Activated CD4-positive, alpha-beta memory T cell treated with anti-CD3 and anti-CD28 coated beads for 36 hours (primary cell): Measurements from ENCODE around the gene LARP6. TPM values are rescaled to one million over a fixed set of nuclear protein-coding genes. Genes with fewer than 3 reads are reported as not detected.
"Not testable (repeated sequence)": the region's sequence is repeated elsewhere in the genome, so short reads cannot be mapped to it uniquely, and the experiment has no call there.

Source experiments
- CTCF ChIA-PET: fragments of 350-600 bp; sonication (Branson Sonifier 250); formaldehyde crosslinking; loops from one replicate; lab custom pipeline; 2021; ENCODE audit warnings: antibody characterized with exemption, inconsistent platforms; lab: Charles Lee
- POLR2A ChIA-PET: fragments of 350-600 bp; sonication (Branson Sonifier 250); formaldehyde crosslinking; loops from one replicate; lab custom pipeline; 2021; ENCODE audit warnings: antibody characterized with exemption; lab: Charles Lee
- DNase-seq: peaks from one replicate; pipeline ENCODE4 v3.0.0-alpha.2; 2020
- H3K27ac Mint-ChIP-seq: one replicate; pipeline ENCODE4 v1.8.0; 2021; ENCODE audit warnings: mixed read lengths
- H3K27me3 Mint-ChIP-seq: one replicate; pipeline ENCODE4 v1.8.0; 2021; ENCODE audit warnings: mixed read lengths
- H3K36me3 Mint-ChIP-seq: one replicate; pipeline ENCODE4 v1.8.0; 2021; ENCODE audit warnings: mixed read lengths
- H3K4me1 Mint-ChIP-seq: one replicate; pipeline ENCODE4 v1.8.0; 2021; ENCODE audit warnings: low read depth, mixed read lengths
- H3K4me3 Mint-ChIP-seq: one replicate; pipeline ENCODE4 v1.8.0; 2021; ENCODE audit warnings: mild to moderate bottlenecking, mixed read lengths
- H3K9me3 Mint-ChIP-seq: one replicate; pipeline ENCODE4 v1.8.0; 2021; ENCODE audit warnings: mixed read lengths
- intact Hi-C: fragments of 100-400 bp; cut with micrococcal nuclease; formaldehyde crosslinking; loops from one replicate; pipeline ENCODE4 v1.15.1; 2023
- total RNA-seq, 2 experiments: library from RNA; stranded (reverse); gene quantifications; one replicate each; pipeline ENCODE4 v1.2.3, GENCODE V29; 2021

Gene LARP6
- total RNA-seq, 2 experiments from 2014 or later: 0.17 TPM; not detected in 1

DNA sequence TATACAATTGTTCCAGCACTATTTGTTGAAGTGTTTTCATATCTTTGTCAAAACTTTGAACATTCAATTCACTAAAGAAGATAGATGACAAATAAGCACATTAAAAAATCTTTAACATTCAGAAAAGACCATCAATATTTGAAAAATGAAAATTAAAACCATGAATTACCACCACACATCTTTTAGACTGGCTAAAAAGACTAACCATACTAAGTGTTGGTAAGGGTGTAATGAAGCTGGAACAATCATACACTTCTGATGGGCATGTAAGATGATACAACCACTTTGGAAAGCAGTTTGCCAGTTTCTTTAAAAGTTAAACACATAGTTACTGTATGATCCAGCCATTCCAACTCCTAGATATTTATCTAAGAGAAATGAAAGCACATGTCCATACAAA lies 33.7 kb downstream of the LARP6 start:
- no peaks in the 10 kb centered on the region for H3K4me1 Mint-ChIP-seq
- no peak for DNase-seq
- H3K27ac Mint-ChIP-seq: no peak overlapping the region
- peaks cover 4% of the 10 kb centered on the region for H3K9me3 Mint-ChIP-seq
- no peak overlapping the region for H3K4me3 Mint-ChIP-seq
- POLR2A ChIA-PET: no interaction called here
- H3K27me3 Mint-ChIP-seq: peaks cover 7% of the 10 kb centered on the region
- H3K36me3 Mint-ChIP-seq: no peaks in the 10 kb centered on the region
- CTCF ChIA-PET: no interaction called here
- intact Hi-C loops: no loop called here

DNA sequence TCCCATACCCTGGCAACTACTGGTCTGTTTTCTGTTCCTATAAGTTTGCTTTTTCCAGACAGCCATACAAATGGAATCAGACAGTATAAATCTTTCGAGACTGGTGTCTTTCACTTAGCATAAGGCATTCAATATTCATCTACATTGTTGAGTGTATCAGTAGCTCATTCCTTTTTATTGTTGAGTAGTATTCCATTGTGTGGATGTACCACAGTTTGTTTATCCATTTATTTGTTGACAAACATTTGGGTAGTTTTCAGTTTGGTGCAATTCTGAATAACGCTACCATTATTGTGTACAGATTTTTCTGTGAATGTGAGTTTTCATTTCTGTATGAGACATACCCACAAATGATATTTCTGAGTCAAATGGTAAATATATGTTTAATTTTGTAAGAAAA lies 35.4 kb downstream of the LARP6 start:
- ChIA-PET POLR2A (interaction anchor here (0.6 kb wide), 1 partner anchor 21 kb away, joined by 4 read pairs; no protein-coding TSS in a partner anchor), CTCF (no interaction called here)
- H3K27me3 Mint-ChIP-seq: peaks cover 5% of the 10 kb centered on the region
- no peak for DNase-seq
- no peaks in the 10 kb centered on the region for H3K36me3 Mint-ChIP-seq
- intact Hi-C loops: no loop called here
- no peak overlapping the region for H3K27ac Mint-ChIP-seq
- H3K9me3 Mint-ChIP-seq: peaks cover 4% of the 10 kb centered on the region
- no peak overlapping the region for H3K4me3 Mint-ChIP-seq
- no peaks in the 10 kb centered on the region for H3K4me1 Mint-ChIP-seq

- Mint-ChIP-seq H3K9me3 (peaks cover 4% of the 10 kb centered on the region), H3K4me1 (no peaks in the 10 kb centered on the region), H3K27ac (no peak overlapping the region), H3K36me3 (no peaks in the 10 kb centered on the region), H3K27me3 (no peaks in the 10 kb centered on the region), H3K4me3 (no peak overlapping the region)
- DNase-seq: no peak
- ChIA-PET POLR2A (no interaction called here), CTCF (interaction anchor here (0.6 kb wide), 1 partner anchor 8 kb away, joined by 4 read pairs; no protein-coding TSS in a partner anchor)
- intact Hi-C loops: no loop called here
Observed at GRCh38 chr15:70817266-70817665, 36.7 kb downstream of the LARP6 start.

DNA sequence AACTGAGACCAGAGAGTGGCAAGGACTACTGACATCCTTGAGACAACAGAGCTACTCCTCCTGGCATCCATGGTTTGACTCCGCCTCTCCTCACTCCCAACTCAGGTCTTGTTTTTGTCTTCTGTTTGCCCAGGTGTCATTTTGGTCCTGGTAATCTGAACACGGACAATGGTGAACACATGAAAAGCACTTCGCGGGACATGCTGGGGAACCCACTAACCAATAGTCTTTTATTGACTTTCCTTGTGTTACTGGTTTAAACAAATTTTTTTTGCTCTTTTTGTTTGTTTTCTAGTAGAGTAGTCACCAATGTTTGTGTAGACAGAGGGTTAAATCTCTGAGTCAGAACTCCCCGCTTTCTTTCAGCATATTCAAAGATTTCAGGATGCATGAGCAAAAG lies 38.4 kb downstream of the LARP6 start:
- peaks cover 1% of the 10 kb centered on the region for H3K27me3 Mint-ChIP-seq
- no peak overlapping the region for H3K27ac Mint-ChIP-seq
- intact Hi-C loops: no loop called here
- CTCF ChIA-PET: interaction anchor here (2.5 kb wide), 1 partner anchor 10 kb away, joined by 9 read pairs; no protein-coding TSS in a partner anchor
- no peaks in the 10 kb centered on the region for H3K4me1 Mint-ChIP-seq
- H3K4me3 Mint-ChIP-seq: no peak overlapping the region
- no peak for DNase-seq
- peaks cover 2% of the 10 kb centered on the region for H3K9me3 Mint-ChIP-seq
- POLR2A ChIA-PET: no interaction called here
- no peaks in the 10 kb centered on the region for H3K36me3 Mint-ChIP-seq

DNA sequence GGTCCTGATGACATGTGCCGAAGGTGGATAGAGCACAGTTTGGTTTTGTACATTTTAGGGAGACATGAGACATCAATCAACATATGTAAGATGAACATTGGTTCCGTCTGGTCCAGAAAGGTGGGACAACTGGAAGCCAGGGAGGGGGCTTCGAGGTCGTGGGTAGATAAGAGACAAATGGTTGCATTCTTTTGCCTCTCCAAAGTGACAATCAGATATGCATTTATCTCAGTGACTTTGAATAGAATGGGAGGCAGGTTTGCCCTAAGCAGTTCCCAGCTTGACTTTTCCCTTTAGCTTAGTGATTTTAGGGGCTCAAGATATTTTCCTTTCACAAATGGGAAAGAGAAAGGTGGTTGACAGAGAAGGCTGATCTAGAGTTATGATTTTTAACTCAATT lies 38.9 kb downstream of the LARP6 start:
- H3K9me3 Mint-ChIP-seq, H3K4me3 Mint-ChIP-seq, H3K36me3 Mint-ChIP-seq, DNase-seq, H3K27ac Mint-ChIP-seq, H3K27me3 Mint-ChIP-seq, H3K4me1 Mint-ChIP-seq, POLR2A ChIA-PET, intact Hi-C loops: not testable (repeated sequence)
- CTCF ChIA-PET: interaction anchor here (2.5 kb wide), 1 partner anchor 10 kb away, joined by 9 read pairs; no protein-coding TSS in a partner anchor

DNA sequence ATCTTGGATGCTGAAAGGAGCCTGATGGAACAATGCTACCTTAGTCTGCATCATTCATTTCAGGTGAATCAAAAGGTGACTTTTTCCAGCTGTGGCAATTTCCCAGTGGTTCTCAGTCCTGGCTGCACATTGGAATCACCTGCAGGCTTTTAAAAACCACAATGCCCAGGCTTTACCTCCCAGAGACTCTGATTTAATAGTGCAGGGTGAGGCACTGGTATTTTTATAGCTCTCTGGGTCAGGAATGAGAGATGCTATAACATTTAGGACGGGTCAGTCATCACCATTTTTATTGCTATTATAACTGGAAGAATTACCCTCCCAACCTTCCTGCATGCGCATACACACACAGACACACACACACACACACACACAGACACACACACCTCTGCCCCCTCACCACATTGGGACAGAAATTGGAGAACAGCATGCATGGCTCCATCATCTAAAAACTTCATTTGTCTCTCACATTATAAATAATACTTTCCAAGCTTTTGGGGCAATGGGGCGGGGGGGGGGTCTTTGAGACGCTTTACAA lies 41.1 kb downstream of the LARP6 start:
- Mint-ChIP-seq H3K36me3 (no peaks in the 10 kb centered on the region), H3K4me1 (no peaks in the 10 kb centered on the region), H3K27me3 (peaks cover 2% of the 10 kb centered on the region), H3K27ac (no peak overlapping the region), H3K9me3 (no peaks in the 10 kb centered on the region), H3K4me3 (no peak overlapping the region)
- CTCF ChIA-PET: interaction anchor here (1.0 to 1.5 kb wide), 2 partner anchors 153 to 1338 kb away, joined by 3 to 4 read pairs; no protein-coding TSS in a partner anchor
- intact Hi-C loops: loop anchor here (5.0 kb wide), 2 partner anchors 141 to 1346 kb away; no protein-coding TSS in a partner anchor
- DNase-seq: no peak
- POLR2A ChIA-PET: no interaction called here

DNA sequence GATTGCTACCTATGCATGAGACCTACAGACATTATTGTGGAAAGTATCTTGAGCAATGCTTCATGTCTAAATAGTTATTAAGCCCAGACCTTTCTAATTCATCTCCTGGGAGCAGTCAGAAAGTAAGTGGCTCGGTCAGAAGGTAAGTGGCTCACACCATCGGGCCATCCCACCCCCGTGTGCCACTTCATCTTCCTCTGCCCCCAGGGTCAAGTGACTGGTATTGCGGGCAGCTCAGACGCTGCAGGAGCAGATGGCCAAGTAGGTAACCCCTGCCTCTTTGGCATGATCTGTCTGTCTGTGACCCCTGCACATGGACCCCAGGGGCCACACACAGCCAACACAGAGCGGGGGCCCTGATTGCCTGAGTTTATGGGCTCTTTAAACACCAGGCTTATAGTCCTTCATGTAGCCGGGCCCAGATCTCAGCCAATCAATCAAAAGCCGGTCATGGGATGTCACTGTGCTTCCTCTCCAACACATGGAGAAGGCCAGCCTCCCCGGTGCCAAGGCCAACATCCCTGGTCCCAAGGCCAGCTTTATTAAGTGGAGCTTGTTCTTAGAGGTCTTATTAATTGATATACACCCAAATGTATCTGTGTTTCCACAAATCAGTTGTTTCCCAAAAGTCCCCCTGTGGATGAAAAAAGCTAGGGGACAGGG lies 42.9 kb downstream of the LARP6 start:
- Mint-ChIP-seq H3K9me3 (no peaks in the 10 kb centered on the region), H3K4me1 (no peaks in the 10 kb centered on the region), H3K27me3 (peaks cover 2% of the 10 kb centered on the region), H3K4me3 (no peak overlapping the region), H3K27ac (no peak overlapping the region), H3K36me3 (no peaks in the 10 kb centered on the region)
- CTCF ChIA-PET: interaction anchor here (0.7 to 2.0 kb wide), 12 partner anchors 11 to 1336 kb away, joined by 3 to 24 read pairs (median 4); no protein-coding TSS in a partner anchor
- no peak for DNase-seq
- intact Hi-C loops: loop anchor here (5.0 kb wide), 2 partner anchors 139 to 1344 kb away; no protein-coding TSS in a partner anchor
- POLR2A ChIA-PET: no interaction called here

DNA sequence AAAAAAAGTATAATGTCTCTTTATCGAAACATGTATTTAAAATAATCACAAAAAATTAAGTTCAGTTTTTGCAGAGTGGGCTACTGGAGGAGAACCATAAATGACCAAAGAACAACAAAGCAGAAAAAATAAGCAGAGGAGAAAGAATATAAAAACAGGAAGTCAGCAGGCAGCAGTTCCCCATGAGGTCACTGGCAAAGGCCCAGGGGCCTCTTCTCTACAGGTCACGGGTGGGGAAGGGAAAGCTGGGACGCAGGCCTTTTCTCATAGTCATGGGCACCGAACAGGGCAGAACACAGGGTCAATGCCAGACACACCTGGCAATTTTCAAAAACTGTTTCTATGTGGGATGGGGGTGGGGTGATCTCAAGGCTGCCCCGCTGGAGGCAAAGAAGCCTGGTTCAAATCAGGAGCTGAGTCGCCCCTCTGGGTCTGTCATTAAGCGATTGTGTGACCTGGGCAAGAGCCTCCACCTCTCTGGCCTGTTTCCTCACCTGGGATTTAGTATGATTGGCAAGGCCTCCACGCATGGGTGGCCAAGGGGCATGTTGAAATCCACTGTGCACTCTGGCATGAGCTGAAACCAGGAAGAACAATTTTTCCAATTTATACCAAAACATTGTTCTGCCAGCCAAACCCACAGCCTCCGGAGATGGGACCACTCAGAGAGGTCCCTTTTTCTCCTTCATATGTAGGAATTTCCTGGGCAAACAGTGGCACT lies 46.8 kb downstream of the LARP6 start:
- ChIA-PET CTCF (interaction anchor here (1.1 kb wide), 1 partner anchor 17 kb away, joined by 3 read pairs; no protein-coding TSS in a partner anchor), POLR2A (no interaction called here)
- H3K27ac Mint-ChIP-seq: no peak overlapping the region

DNA sequence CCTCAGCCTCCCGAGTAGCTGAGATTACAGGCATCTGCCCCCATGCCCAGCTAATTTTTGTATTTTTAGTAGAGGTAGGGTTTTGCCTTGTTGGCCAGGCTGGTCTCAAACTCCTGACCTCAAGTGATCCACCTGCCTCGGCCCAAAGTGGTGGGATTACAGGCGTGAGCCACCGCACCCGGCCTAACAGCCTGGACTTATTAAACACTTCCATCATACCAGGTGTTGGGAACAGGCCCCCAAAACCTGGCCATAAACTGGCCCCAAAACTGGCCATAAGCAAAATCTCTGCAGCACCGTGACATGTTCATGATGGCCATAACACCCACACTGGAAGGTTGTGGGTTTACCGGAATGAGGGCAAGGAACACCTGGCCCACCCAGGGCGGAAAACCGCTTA lies 49.6 kb downstream of the LARP6 start:
- H3K27me3 Mint-ChIP-seq, H3K36me3 Mint-ChIP-seq, intact Hi-C loops, POLR2A ChIA-PET, DNase-seq, H3K4me1 Mint-ChIP-seq, H3K4me3 Mint-ChIP-seq, H3K9me3 Mint-ChIP-seq, H3K27ac Mint-ChIP-seq, CTCF ChIA-PET: not testable (repeated sequence)

More for the DNA sequence above, 46.8 kb downstream of the LARP6 start:
- DNase-seq: no peak
- peaks cover 2% of the 10 kb centered on the region for H3K27me3 Mint-ChIP-seq
- H3K4me1 Mint-ChIP-seq: no peaks in the 10 kb centered on the region
- intact Hi-C loops: no loop called here
- no peak overlapping the region for H3K4me3 Mint-ChIP-seq
- H3K9me3 Mint-ChIP-seq: no peaks in the 10 kb centered on the region
- H3K36me3 Mint-ChIP-seq: no peaks in the 10 kb centered on the region

- H3K27ac Mint-ChIP-seq: no peak overlapping the region
- no peak for DNase-seq
- H3K4me3 Mint-ChIP-seq: no peak overlapping the region
- no peaks in the 10 kb centered on the region for H3K36me3 Mint-ChIP-seq
- intact Hi-C loops: no loop called here
- no peaks in the 10 kb centered on the region for H3K9me3 Mint-ChIP-seq
- POLR2A ChIA-PET: no interaction called here
- H3K4me1 Mint-ChIP-seq: no peaks in the 10 kb centered on the region
- no peaks in the 10 kb centered on the region for H3K27me3 Mint-ChIP-seq
- CTCF ChIA-PET: no interaction called here
Observed at GRCh38 chr15:70802629-70803028, 51.3 kb downstream of the LARP6 start.

GRCh38 chr15:70801109-70801508 lies 52.8 kb downstream of the LARP6 start:
- Mint-ChIP-seq H3K9me3 (no peaks in the 10 kb centered on the region), H3K27me3 (no peaks in the 10 kb centered on the region), H3K4me3 (no peak overlapping the region), H3K4me1 (no peaks in the 10 kb centered on the region), H3K27ac (no peak overlapping the region), H3K36me3 (no peaks in the 10 kb centered on the region)
- intact Hi-C loops: no loop called here
- DNase-seq: no peak
- POLR2A ChIA-PET: no interaction called here
- CTCF ChIA-PET: interaction anchor here (2.1 kb wide), 1 partner anchor 10 kb away, joined by 7 read pairs; no protein-coding TSS in a partner anchor
